Hepatocyte (in vitro differentiated cells): ENCODE data around the gene PLCD1. TPM values are rescaled to one million over a fixed set of nuclear protein-coding genes. Genes with fewer than 3 reads are reported as not detected.

Experiments
- microRNA-seq: library from miRNA; unstranded; fragments of <30 nt; microRNA quantifications from one replicate; pipeline ENCODE4, GENCODE V29; 2017
- polyA plus RNA-seq: library from polyadenylated mRNA; unstranded; fragments of >200 nt; fragmentation: Nextera tagmentation; extraction: Ambion mirVana; gene quantifications from 2 replicates; pipeline ENCODE4 v1.2.1, GENCODE V29; 2016
- small RNA-seq: library from RNA; depleted of rRNA; stranded (forward); fragments of <200 nt; gene quantifications from one replicate; pipeline ENCODE3, GENCODE V24; 2014
- total RNA-seq: library from RNA; depleted of rRNA; stranded (reverse); fragments of >200 nt; gene quantifications from 2 replicates; pipeline ENCODE4 v1.2.3, GENCODE V29; 2014

Gene PLCD1
- total and polyA plus RNA-seq, 2 experiments from 2014 or later, result 21.7 to 22.6 TPM

Small RNA genes within 50 kb of the gene (microRNA-seq; reads per million reads assigned to microRNA genes)
- gene MIR26A1, result 35.8 reads per million, percentile 47 among the genes with 10 or more reads in this experiment

Small RNA genes within 50 kb of the gene (small RNA-seq; reads per million reads assigned to genes)
- gene MIR26A1 (3.8 reads per million, percentile 92 among the genes with 10 or more reads in this experiment), gene RF00019 (not detected)

Other genes starting within 250 kb of the PLCD1 start
- gene CTDSPL, start 167.8 kb downstream of the PLCD1 start, total RNA-seq, result 32.1 and 33.7 TPM in 2 replicates
- 29.2 and 39.9 TPM in 2 replicates for gene CTDSPL, start 167.8 kb downstream of the PLCD1 start, polyA plus RNA-seq
- 47.0 and 47.4 TPM in 2 replicates for gene VILL, start 38.9 kb downstream of the PLCD1 start, total RNA-seq
- gene VILL, start 38.9 kb downstream of the PLCD1 start, polyA plus RNA-seq, result 39.3 and 39.7 TPM in 2 replicates
- 0.23 and 0.68 TPM in 2 replicates for gene DLEC1, start 9.6 kb upstream of the PLCD1 start, total RNA-seq
- gene DLEC1, start 9.6 kb upstream of the PLCD1 start, polyA plus RNA-seq, result 1.5 and 1.6 TPM in 2 replicates
- 141 and 152 TPM in 2 replicates for gene ACAA1, start 107.5 kb upstream of the PLCD1 start, total RNA-seq
- 213 and 250 TPM in 2 replicates for gene ACAA1, start 107.5 kb upstream of the PLCD1 start, polyA plus RNA-seq
- gene MYD88, start 109.0 kb upstream of the PLCD1 start, total RNA-seq, result 12.7 and 14.3 TPM in 2 replicates
- gene MYD88, start 109.0 kb upstream of the PLCD1 start, polyA plus RNA-seq, result 44.7 and 51.4 TPM in 2 replicates
- 30.7 TPM in 2 replicates for gene OXSR1, start 135.9 kb upstream of the PLCD1 start, total RNA-seq
- gene OXSR1, start 135.9 kb upstream of the PLCD1 start, polyA plus RNA-seq, result 11.7 and 15.7 TPM in 2 replicates
- 0.77 TPM in 1 of 2 replicates, not detected in the other for gene SLC22A13, start 236.2 kb upstream of the PLCD1 start, total RNA-seq
- gene SLC22A13, start 236.2 kb upstream of the PLCD1 start, polyA plus RNA-seq, result 0.33 TPM in 1 of 2 replicates, not detected in the other